Heart left ventricle (tissue), 16 donors: ENCODE data around the gene ORMDL3. TPM values are rescaled to one million over a fixed set of nuclear protein-coding genes. Genes with fewer than 3 reads are reported as not detected.

Source experiments
- ATAC-seq, 4 donors: fragments of 200-7000 bp; cut with Tn5 transposase; one replicate each; pipeline ENCODE4 v1.9.1; 2020 to 2022; ENCODE audit warnings: moderate library complexity in 4 of 4, mild to moderate bottlenecking in 3 of 4, moderate number of reproducible peaks in 1 of 4
- DNase-seq, 5 donors: peaks; one replicate each; pipeline ENCODE4 v3.0.0-alpha.2; 2020
- H3K27ac ChIP-seq, 12 donors: fragments of 200-600 bp; sonication (generic) in 4 of 12; one replicate each; pipeline versions ENCODE4 v1.5.0 to v1.8.0; 2016 to 2022; ENCODE audit warnings: mild to moderate bottlenecking in 2 of 12
- H3K27me3 ChIP-seq, 9 donors: fragments of 200-600 bp; sonication (generic) in 2 of 9; one replicate each; pipeline versions ENCODE4 v1.5.1 to v1.8.0; 2016 to 2022; ENCODE audit warnings: mild to moderate bottlenecking in 3 of 9
- H3K36me3 ChIP-seq, 9 donors: fragments of 200-600 bp; sonication (generic) in 2 of 9; one replicate each; pipeline versions ENCODE4 v1.5.0 to v1.8.0; 2018 to 2022; ENCODE audit warnings: mild to moderate bottlenecking in 2 of 9
- H3K4me1 ChIP-seq, 12 donors: fragments of 200-600 bp; sonication (generic) in 4 of 12; one replicate each; pipeline versions ENCODE4 v1.5.0 to v1.8.0; 2016 to 2022; ENCODE audit warnings: mild to moderate bottlenecking in 3 of 12
- H3K4me3 ChIP-seq, 12 donors: fragments of 200-600 bp; sonication (generic) in 4 of 12; one replicate each; pipeline versions ENCODE4 v1.5.0 to v1.8.0; 2017 to 2022; ENCODE audit warnings: mild to moderate bottlenecking in 9 of 12, moderate library complexity in 4 of 12
- H3K9me3 ChIP-seq, 12 donors: fragments of 200-600 bp; sonication (generic) in 4 of 12; one replicate each; pipeline versions ENCODE4 v1.5.0 to v1.8.0; 2016 to 2022; ENCODE audit warnings: mild to moderate bottlenecking in 1 of 12
- CTCF ChIP-seq, 12 donors: fragments of 200-600 bp; sonication (generic) in 4 of 12; IDR thresholded peaks; one replicate each; pipeline versions ENCODE4 v1.5.0 to v1.8.0; 2018 to 2022; ENCODE audit warnings: antibody characterized with exemption in 12 of 12, mild to moderate bottlenecking in 5 of 12
- POLR2A ChIP-seq, 2 donors: fragments of 450-650 bp; IDR thresholded peaks; one replicate each; pipeline ENCODE4 v1.6.1; 2017; ENCODE audit warnings: antibody characterized with exemption in 2 of 2, mild to moderate bottlenecking in 2 of 2, moderate library complexity in 2 of 2
- WGBS, 4 donors: extraction: QIAGEN DNeasy Blood & Tissue Kit in 2 of 4; methylation state at CpG; one replicate each; pipeline versions ENCODE4 v1.1.5 to v1.1.7; 2013 to 2018; 5-methylcytosine and 5-hydroxymethylcytosine counted together
- intact Hi-C, 10 donors: fragments of 100-400 bp; cut with DNase I; formaldehyde crosslinking; loops; one replicate each; pipeline versions ENCODE4 v1.11.1 to v1.14.2; 2022
- polyA plus RNA-seq, 2 donors: library from polyadenylated mRNA; stranded (reverse); fragments of 200-250 nt; gene quantifications; one replicate each; pipeline ENCODE4 v1.2.3, GENCODE V29; 2013
- total RNA-seq, 9 donors: library from RNA; depleted of rRNA in 2 of 9; stranded (reverse); fragments of >200 nt in 2 of 9; fragmentation: NEBNext Ultra II Directional in 3 of 9; extraction: Animal tissue kit (Norgen Biotek cat#: 25700) in 3 of 9; gene quantifications; one replicate each; pipeline versions ENCODE4 v1.1.0 to v1.2.4, GENCODE V29; 2016 to 2023
- donor health status: ischemic (EF 13 %, LVEDD 7.1; RV severe dilation, severe dysfunction).
- donor health status: healthy with polysubstance abuse.
- donor health status: DM: no; HTN: yes; CAD: no.
- donor health status: DM: no; HTN: no; CAD: no.
- donor health status: ischemic (EF 25% LVEDD 6.9; RV normal size, moderate dysfunction).
- donor health status: ischemic (EF 25% LVEDD 5.7; RV mildly dilated, moderate dysfunction).
- donor health status: healthy.
- donor health status: DM: yes; HTN: yes; CAD: no.
- donor health status: ischemic (EF 35%, LVEDD 5.7; RV mildly dilated, moderate dysfunction).
- donor health status: nonischemic (EF 11% LVEDD 7.7; RV severe dilation, severe dysfunction).
- donor health status: DM: yes; HTN: yes; CAD: no.
- donor health status: PGD.
- donor health status: ischemic (EF 29% LVEDD 5.4; RV normal size, mild dysfunction).
- donor health status: nonischemic (EF 23%, LVEDD 6.1; RV moderate dilation, normal function).

Gene ORMDL3
- total and polyA plus RNA-seq, 11 donors: 40.0 to 111 (median 59.2) TPM

DNA sequence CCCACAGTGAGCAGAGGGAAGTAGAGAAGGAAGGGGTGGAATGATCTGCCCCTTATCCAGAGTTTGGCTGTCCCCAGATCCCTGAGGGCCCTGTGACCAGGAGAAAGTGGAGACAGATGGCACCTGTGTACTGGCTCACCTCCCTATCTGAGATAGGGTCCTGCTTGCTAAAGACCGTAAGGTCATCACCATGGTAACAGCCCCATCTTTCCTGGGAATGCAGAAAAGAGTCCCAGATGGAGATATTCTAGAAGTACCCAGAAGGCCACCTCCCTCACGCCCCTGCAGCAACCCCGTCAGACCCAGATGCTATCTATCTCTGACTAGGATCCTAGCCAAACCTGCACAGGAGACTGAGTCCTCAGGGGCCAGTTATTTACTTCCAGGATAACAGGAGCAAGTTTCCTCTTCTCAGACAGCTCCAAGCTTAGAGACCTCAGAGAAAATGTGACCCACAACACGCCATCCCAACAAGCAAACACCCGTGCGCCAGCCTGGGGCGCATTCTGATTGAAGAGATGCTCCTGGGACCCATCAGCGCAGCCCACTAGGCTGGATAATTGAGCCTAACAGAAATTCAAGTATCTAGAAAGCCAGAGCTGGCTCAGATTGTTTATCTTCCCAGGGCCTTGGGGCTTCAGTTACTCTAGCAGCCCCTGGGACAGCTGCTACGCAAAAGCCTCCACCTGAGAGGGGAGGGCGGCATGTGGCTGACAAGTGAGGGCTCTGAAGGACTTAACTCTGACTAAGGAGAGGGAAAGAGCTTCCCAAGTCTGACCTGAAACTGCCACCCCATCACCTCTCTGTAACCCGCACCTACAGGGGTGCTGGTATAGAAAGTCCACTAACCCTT is 1.9 kb downstream of the ORMDL3 start:
- WGBS, 4 donors: 75 to 85% (median 78%) methylated on average over 11 of the region's 11 CpGs
- peak overlapping the region in 7 of 12 donors; percentile 6 to 98 (median 96) for H3K27ac ChIP-seq
- no peak for ATAC-seq
- peaks cover 6 to 86% (median 49%) of the 10 kb centered on the region in 12 donors for H3K4me1 ChIP-seq
- DNase-seq: no peak
- no peaks in the 10 kb centered on the region for H3K9me3 ChIP-seq
- H3K4me3 ChIP-seq: peak overlapping the region in 6 of 12 donors; percentile 62 to 86 (median 78)
- H3K36me3 ChIP-seq: peaks cover 0 to 37% (median 32%) of the 10 kb centered on the region in 9 donors
- no peak for TF ChIP-seq CTCF (IDR thresholded peaks at IDR 0.05)
- no peak for TF ChIP-seq POLR2A (IDR thresholded peaks at IDR 0.05)
- intact Hi-C loops: loop anchor here in 3 of 10 donors (1.0 to 10.0 kb wide), 4 partner anchors 34 to 61 kb away; partner anchors contain the start of genes IKZF3 (in 1 of the 3), PSMD3 (in 1 of the 3) and ZPBP2 (in 1 of the 3)
- H3K27me3 ChIP-seq: no peaks in the 10 kb centered on the region

- Histone ChIP-seq H3K36me3 (peaks cover 0 to 44% (median 36%) of the 10 kb centered on the region in 9 donors), H3K4me3 (no peak overlapping the region), H3K27ac (peak overlapping the region in 3 of 12 donors; percentile 20 to 92 (median 39)), H3K4me1 (peaks cover 6 to 85% (median 45%) of the 10 kb centered on the region in 12 donors), H3K9me3 (no peaks in the 10 kb centered on the region), H3K27me3 (no peaks in the 10 kb centered on the region)
- 44 to 64% (median 59%) methylated on average over 3 of the region's 3 CpGs for WGBS, 4 donors
- DNase-seq (no peak), ATAC-seq (no peak)
- intact Hi-C loops: loop anchor here in 4 of 10 donors (5.0 to 10.0 kb wide), 4 partner anchors 33 to 60 kb away; partner anchors contain the start of genes IKZF3 (in 1 of the 4) and ZPBP2 (in 1 of the 4)
- no peak for TF ChIP-seq POLR2A (IDR thresholded peaks at IDR 0.05)
- TF ChIP-seq CTCF (IDR thresholded peaks at IDR 0.05): no peak
Observed at GRCh38 chr17:39924691-39925055, 2.7 kb downstream of the ORMDL3 start.

DNA sequence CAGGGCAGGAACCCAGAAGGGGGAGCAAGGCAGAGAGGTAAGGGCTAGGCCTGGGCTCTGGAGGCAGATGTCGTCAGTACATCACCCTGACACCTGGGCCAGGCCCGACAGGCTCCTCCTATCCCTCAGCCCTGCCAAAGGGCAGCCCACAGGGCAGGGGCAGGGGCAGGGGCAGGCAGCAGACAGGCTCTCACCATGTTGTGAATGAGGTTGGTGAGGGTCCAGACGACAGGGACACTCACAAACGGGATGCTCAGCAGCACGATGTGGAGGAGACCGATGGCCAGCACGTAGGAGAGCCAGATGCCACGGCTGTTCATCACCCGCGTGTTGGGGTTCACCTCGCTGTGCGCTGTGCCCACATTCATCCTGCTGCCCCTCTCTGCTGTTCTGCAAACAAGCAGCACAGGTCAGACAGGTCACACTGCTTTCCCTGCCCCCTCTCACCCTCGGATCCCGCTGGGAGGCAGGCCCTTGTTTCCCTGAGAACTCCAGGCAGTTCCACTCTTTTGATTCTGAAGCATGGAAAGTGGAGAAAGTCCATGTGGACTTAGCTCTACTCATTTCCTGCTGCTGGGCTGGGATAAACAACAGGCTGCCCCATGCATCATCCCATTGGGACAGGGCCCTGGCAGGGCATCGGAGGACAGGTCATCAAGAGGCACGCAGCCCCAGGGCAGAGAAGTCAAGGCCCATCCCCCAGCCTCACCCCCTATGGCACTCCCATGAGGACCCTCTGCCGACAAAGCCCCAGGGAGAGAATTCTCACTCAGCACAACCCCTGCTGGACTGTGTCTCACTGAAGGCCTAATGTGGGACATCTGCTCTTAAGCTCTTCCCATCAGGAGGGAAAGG is 3.3 kb downstream of the ORMDL3 start:
- DNase-seq (peak in 1 of 5 donors; percentile 55), ATAC-seq (no peak)
- WGBS, 4 donors: 68 to 78% (median 74%) methylated on average over 16 to 17 of the region's 17 CpGs
- TF ChIP-seq CTCF (IDR thresholded peaks at IDR 0.05) (peak in 1 of 12 donors; percentile 14), POLR2A (IDR thresholded peaks at IDR 0.05) (no peak)
- H3K4me3 ChIP-seq: no peak overlapping the region
- no peaks in the 10 kb centered on the region for H3K9me3 ChIP-seq
- peak overlapping the region in 3 of 12 donors; percentile 20 to 92 (median 39) for H3K27ac ChIP-seq
- H3K4me1 ChIP-seq: peaks cover 6 to 79% (median 39%) of the 10 kb centered on the region in 12 donors
- intact Hi-C loops: loop anchor here in 3 of 10 donors (5.0 to 10.0 kb wide), 3 partner anchors 33 to 59 kb away; partner anchors contain the start of genes IKZF3 (in 1 of the 3) and ZPBP2 (in 1 of the 3)
- H3K27me3 ChIP-seq: no peaks in the 10 kb centered on the region
- H3K36me3 ChIP-seq: peaks cover 0 to 48% (median 39%) of the 10 kb centered on the region in 9 donors
